H1 (cell line): ENCODE data around the gene EMX1.

ENCODE experiments used
- GABPA ChIP-seq: IDR thresholded peaks from 2 replicates; pipeline ENCODE4 v1.6.1; 2011; ENCODE audit warnings: mild to moderate bottlenecking, low read length, moderate library complexity, borderline replicate concordance; ENCODE audit not compliant: insufficient read depth
- GTF2F1 ChIP-seq: IDR thresholded peaks from 2 replicates; pipeline ENCODE4 v1.6.1; 2012; ENCODE audit warnings: low read depth, low read length, improper control_type of control experiment, borderline replicate concordance
- POLR2A ChIP-seq, 2 experiments: IDR thresholded peaks; 1 replicate in 1 of 2; 2 replicates in 1 of 2; pipeline ENCODE4 v1.6.1; 2011; ENCODE audit warnings: low read depth in 2 of 2, low read length in 2 of 2, mild to moderate bottlenecking in 2 of 2; ENCODE audit errors: control extremely low read depth in 1 of 2
- SIN3A ChIP-seq, 2 experiments: IDR thresholded peaks in 1 of 2; conservative IDR thresholded peaks in 1 of 2; 2 replicates each; pipeline ENCODE4 v1.6.1; 2011 to 2012; ENCODE audit warnings: low read length in 2 of 2, improper control_type of control experiment in 1 of 2, low read depth in 1 of 2, mild to moderate bottlenecking in 1 of 2
- YY1 ChIP-seq: IDR thresholded peaks from 2 replicates; pipeline ENCODE4 v1.6.1; 2011; ENCODE audit warnings: low read depth, mild to moderate bottlenecking, low read length
- TF ChIP-seq, protein P1 (sequence below), 3 experiments: IDR thresholded peaks; 1 replicate in 2 of 3; 2 replicates in 1 of 3; pipeline versions ENCODE4 v1.5.1 to v1.6.1; 2011; ENCODE audit warnings: low read length in 3 of 3, mild to moderate bottlenecking in 3 of 3, inconsistent platforms in 2 of 3, low read depth in 1 of 3, moderate library complexity in 1 of 3; ENCODE audit not compliant: insufficient read depth in 1 of 3; ENCODE audit errors: control extremely low read depth in 1 of 3

DNA sequence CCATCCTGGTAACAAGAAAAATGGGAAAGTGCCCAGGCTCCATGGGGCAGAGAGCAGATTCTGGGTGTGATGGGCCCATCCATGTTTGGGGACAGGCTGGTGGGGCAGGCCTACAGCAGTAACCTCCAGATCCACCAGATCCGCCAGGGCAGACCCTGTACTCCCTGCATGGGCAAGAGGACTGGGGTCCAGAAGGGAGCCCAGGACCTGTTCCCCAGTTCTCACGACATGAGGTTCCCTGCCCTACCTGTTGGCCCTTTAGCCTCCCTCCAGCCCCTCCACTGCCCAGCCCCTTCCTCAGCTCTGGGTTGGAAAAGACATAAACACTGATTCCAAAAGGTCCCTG, 38.7 kb downstream of the EMX1 start:
- TF ChIP-seq, protein P1, sequence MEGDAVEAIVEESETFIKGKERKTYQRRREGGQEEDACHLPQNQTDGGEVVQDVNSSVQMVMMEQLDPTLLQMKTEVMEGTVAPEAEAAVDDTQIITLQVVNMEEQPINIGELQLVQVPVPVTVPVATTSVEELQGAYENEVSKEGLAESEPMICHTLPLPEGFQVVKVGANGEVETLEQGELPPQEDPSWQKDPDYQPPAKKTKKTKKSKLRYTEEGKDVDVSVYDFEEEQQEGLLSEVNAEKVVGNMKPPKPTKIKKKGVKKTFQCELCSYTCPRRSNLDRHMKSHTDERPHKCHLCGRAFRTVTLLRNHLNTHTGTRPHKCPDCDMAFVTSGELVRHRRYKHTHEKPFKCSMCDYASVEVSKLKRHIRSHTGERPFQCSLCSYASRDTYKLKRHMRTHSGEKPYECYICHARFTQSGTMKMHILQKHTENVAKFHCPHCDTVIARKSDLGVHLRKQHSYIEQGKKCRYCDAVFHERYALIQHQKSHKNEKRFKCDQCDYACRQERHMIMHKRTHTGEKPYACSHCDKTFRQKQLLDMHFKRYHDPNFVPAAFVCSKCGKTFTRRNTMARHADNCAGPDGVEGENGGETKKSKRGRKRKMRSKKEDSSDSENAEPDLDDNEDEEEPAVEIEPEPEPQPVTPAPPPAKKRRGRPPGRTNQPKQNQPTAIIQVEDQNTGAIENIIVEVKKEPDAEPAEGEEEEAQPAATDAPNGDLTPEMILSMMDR (IDR thresholded peaks at IDR 0.05; ENCODE audit: control extremely low read depth in 1 of 3, insufficient read depth in 1 of 3, low read depth in 1 of 3, low read length in 3 of 3) = no peak
- TF ChIP-seq POLR2A (IDR thresholded peaks at IDR 0.05; ENCODE audit: control extremely low read depth in 1 of 2, low read depth in 2 of 2, low read length in 2 of 2) (no peak), GABPA (no peak), GTF2F1 (no peak), SIN3A (conservative IDR thresholded peaks at IDR 0.05 in 1 of 2, IDR thresholded peaks at IDR 0.05 in 1 of 2; ENCODE audit: low read depth in 1 of 2, low read length in 2 of 2) (no peak), YY1 (no peak)
